Mesothelial cell of epicardium (in vitro differentiated cells): ENCODE measurements around the gene ST6GALNAC6. TPM values are rescaled to one million over a fixed set of nuclear protein-coding genes. Genes with fewer than 3 reads are reported as not detected.

ENCODE experiments used
- microRNA-seq: library from miRNA; unstranded; fragments of <30 nt; microRNA quantifications from one replicate; pipeline ENCODE4 v1.2.0, GENCODE V29; 2021; ENCODE audit warnings: inconsistent platforms, mixed read lengths
- total RNA-seq: library from RNA; stranded (reverse); gene quantifications from 3 replicates; pipeline ENCODE4 v1.2.1, GENCODE V29; 2021

Gene ST6GALNAC6
- total RNA-seq, 1 donor from 2014 or later = 34.2 TPM

Small RNAs within 50 kb of the gene (microRNA-seq; reads per million reads assigned to microRNA genes)
- not detected for gene MIR4672

Other genes with a start within 250 kb of the ST6GALNAC6 start
- 0.34 to 0.49 TPM (median 0.41 TPM) in 3 replicates for gene CFAP157, start 192.6 kb downstream of the ST6GALNAC6 start, total RNA-seq
- gene PTRH1, start 183.9 kb downstream of the ST6GALNAC6 start, total RNA-seq = 9.4 to 10.3 TPM (median 9.5 TPM) in 3 replicates
- 0.07 TPM in 1 of 3 replicates, not detected in the others for gene TTC16, start 183.5 kb downstream of the ST6GALNAC6 start, total RNA-seq
- 14.0 to 17.3 TPM (median 15.9 TPM) in 3 replicates for gene TOR2A, start 164.3 kb downstream of the ST6GALNAC6 start, total RNA-seq
- 3.4 to 3.9 TPM (median 3.7 TPM) in 3 replicates for gene SH2D3C, start 120.9 kb downstream of the ST6GALNAC6 start, total RNA-seq
- 110 to 120 TPM (median 112 TPM) in 3 replicates for gene CDK9, start 113.6 kb downstream of the ST6GALNAC6 start, total RNA-seq
- 58.1 to 61.4 TPM (median 58.2 TPM) in 3 replicates for gene FPGS, start 96.7 kb downstream of the ST6GALNAC6 start, total RNA-seq
- gene ENG, start 44.9 kb downstream of the ST6GALNAC6 start, total RNA-seq = 7.3 to 8.5 TPM (median 8.1 TPM) in 3 replicates
- gene AK1, start 21.9 kb downstream of the ST6GALNAC6 start, total RNA-seq = 34.4 to 39.4 TPM (median 38.5 TPM) in 3 replicates
- gene ST6GALNAC4, start 17.4 kb upstream of the ST6GALNAC6 start, total RNA-seq = 14.5 to 16.1 TPM (median 15.8 TPM) in 3 replicates
- gene PIP5KL1, start 31.2 kb upstream of the ST6GALNAC6 start, total RNA-seq = 7.6 to 9.0 TPM (median 8.2 TPM) in 3 replicates
- gene DPM2, start 38.3 kb upstream of the ST6GALNAC6 start, total RNA-seq = 36.8 to 37.5 TPM (median 36.9 TPM) in 3 replicates
- 62.8 to 68.8 TPM (median 67.4 TPM) in 3 replicates for gene EEIG1, start 81.4 kb upstream of the ST6GALNAC6 start, total RNA-seq
- gene NAIF1, start 167.7 kb upstream of the ST6GALNAC6 start, total RNA-seq = 8.5 to 9.2 TPM (median 8.9 TPM) in 3 replicates
- 24.2 to 26.4 TPM (median 26.2 TPM) in 3 replicates for gene SLC25A25, start 168.6 kb upstream of the ST6GALNAC6 start, total RNA-seq
- 70.0 to 74.8 TPM (median 72.6 TPM) in 3 replicates for gene PTGES2, start 228.1 kb upstream of the ST6GALNAC6 start, total RNA-seq
- not detected in 3 replicates for gene LCN2, start 249.8 kb upstream of the ST6GALNAC6 start, total RNA-seq